Measurements from ENCODE around the gene GFRA1.

- TF ChIP-seq CTCF (IDR thresholded peaks at IDR 0.05; ENCODE audit: low read depth, low read length): no peak
- TF ChIP-seq, protein P1, sequence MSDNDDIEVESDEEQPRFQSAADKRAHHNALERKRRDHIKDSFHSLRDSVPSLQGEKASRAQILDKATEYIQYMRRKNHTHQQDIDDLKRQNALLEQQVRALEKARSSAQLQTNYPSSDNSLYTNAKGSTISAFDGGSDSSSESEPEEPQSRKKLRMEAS (IDR thresholded peaks at IDR 0.05; ENCODE audit: low read depth, low read length): no peak
Observed at GRCh38 chr10:116262678-116263077, 10.3 kb downstream of the GFRA1 start.

All from NB4 (cell line).